ENCODE data around the gene SPAG9. TPM values are rescaled to one million over a fixed set of nuclear protein-coding genes. Genes with fewer than 3 reads are reported as not detected.

The SPAG9 gene
- polyA plus RNA-seq, 1 donor from 2014 or later: 201 TPM

GRCh38 chr17:51059781-51060180 is 60.9 kb downstream of the SPAG9 start:
- TF ChIP-seq TAF1 (IDR thresholded peaks at IDR 0.05; ENCODE audit: low read depth): no peak
- TF ChIP-seq CTCF (IDR thresholded peaks at IDR 0.05; ENCODE audit: poor library complexity, severe bottlenecking): no peak
- no peak for TF ChIP-seq MXI1 (conservative IDR thresholded peaks at IDR 0.05; ENCODE audit: poor library complexity, severe bottlenecking)
- no peak for TF ChIP-seq RAD21 (conservative IDR thresholded peaks at IDR 0.05)
- TF ChIP-seq POLR2AphosphoS5 (IDR thresholded peaks at IDR 0.05): no peak
- TF ChIP-seq EP300 (conservative IDR thresholded peaks at IDR 0.05; ENCODE audit: poor library complexity, severe bottlenecking): no peak
- no peak for TF ChIP-seq REST (IDR thresholded peaks at IDR 0.05; ENCODE audit: borderline replicate concordance)
- no peak for TF ChIP-seq SMC3 (conservative IDR thresholded peaks at IDR 0.05; ENCODE audit: poor library complexity)
- TF ChIP-seq EZH2 (IDR thresholded peaks at IDR 0.05; ENCODE audit: borderline replicate concordance, insufficient read depth, low read length, poor library complexity, severe bottlenecking): no peak
- H4K20me1 ChIP-seq (ENCODE audit: insufficient read depth): no peaks in the 10 kb centered on the region
- H3K4me3 ChIP-seq (ENCODE audit: low read length): no peak overlapping the region
- H3K9ac ChIP-seq (ENCODE audit: low read length): no peak overlapping the region
- no peaks in the 10 kb centered on the region for H3K27me3 ChIP-seq (ENCODE audit: insufficient read depth, low read depth, low read length)
- peaks cover 6% of the 10 kb centered on the region for H3K79me2 ChIP-seq (replicated peaks; ENCODE audit: insufficient read depth, low read length)
- H2AFZ ChIP-seq (ENCODE audit: low read depth, low read length): no peak overlapping the region
- H3K27ac ChIP-seq (ENCODE audit: low read length): no peak overlapping the region
- no peak overlapping the region for H3K4me2 ChIP-seq (ENCODE audit: low read length)
- H3K9me2 ChIP-seq (ENCODE audit: insufficient read depth, low read length): no peaks in the 10 kb centered on the region
- H3K36me3 ChIP-seq (ENCODE audit: insufficient read depth, low read length): no peaks in the 10 kb centered on the region
- no peaks in the 10 kb centered on the region for H3K9me3 ChIP-seq (ENCODE audit: low read length)
- H3F3A ChIP-seq (ENCODE audit: insufficient read depth, low read length, poor library complexity, severe bottlenecking): no peaks in the 10 kb centered on the region

GRCh38 chr17:51057534-51057933 is 63.1 kb downstream of the SPAG9 start:
- no peaks in the 10 kb centered on the region for H3K36me3 ChIP-seq (ENCODE audit: insufficient read depth, low read length)
- H3F3A ChIP-seq (ENCODE audit: insufficient read depth, low read length, poor library complexity, severe bottlenecking): no peaks in the 10 kb centered on the region
- no peak overlapping the region for H3K4me3 ChIP-seq (ENCODE audit: low read length)
- no peak for TF ChIP-seq EZH2 (IDR thresholded peaks at IDR 0.05; ENCODE audit: borderline replicate concordance, insufficient read depth, low read length, poor library complexity, severe bottlenecking)
- TF ChIP-seq REST (IDR thresholded peaks at IDR 0.05; ENCODE audit: borderline replicate concordance): no peak
- no peak for TF ChIP-seq SMC3 (conservative IDR thresholded peaks at IDR 0.05; ENCODE audit: poor library complexity)
- no peak for TF ChIP-seq POLR2AphosphoS5 (IDR thresholded peaks at IDR 0.05)
- TF ChIP-seq TAF1 (IDR thresholded peaks at IDR 0.05; ENCODE audit: low read depth): no peak
- TF ChIP-seq RAD21 (conservative IDR thresholded peaks at IDR 0.05): no peak
- TF ChIP-seq CTCF (IDR thresholded peaks at IDR 0.05; ENCODE audit: poor library complexity, severe bottlenecking): no peak
- TF ChIP-seq MXI1 (conservative IDR thresholded peaks at IDR 0.05; ENCODE audit: poor library complexity, severe bottlenecking): no peak
- no peak for TF ChIP-seq EP300 (conservative IDR thresholded peaks at IDR 0.05; ENCODE audit: poor library complexity, severe bottlenecking)
- no peak overlapping the region for H2AFZ ChIP-seq (ENCODE audit: low read depth, low read length)
- H3K9ac ChIP-seq (ENCODE audit: low read length): no peak overlapping the region
- no peak overlapping the region for H3K4me2 ChIP-seq (ENCODE audit: low read length)
- H4K20me1 ChIP-seq (ENCODE audit: insufficient read depth): no peaks in the 10 kb centered on the region
- H3K9me3 ChIP-seq (ENCODE audit: low read length): no peaks in the 10 kb centered on the region
- no peaks in the 10 kb centered on the region for H3K9me2 ChIP-seq (ENCODE audit: insufficient read depth, low read length)
- H3K27ac ChIP-seq (ENCODE audit: low read length): no peak overlapping the region
- peaks cover 6% of the 10 kb centered on the region for H3K79me2 ChIP-seq (replicated peaks; ENCODE audit: insufficient read depth, low read length)
- no peaks in the 10 kb centered on the region for H3K27me3 ChIP-seq (ENCODE audit: insufficient read depth, low read depth, low read length)

Measured in neural cell (in vitro differentiated cells).